ENCODE data around the gene SGO2.

The SGO2 gene

GRCh38 chr2:200515155-200515554, 10.9 kb upstream of the SGO2 start:
- no peaks in the 10 kb centered on the region for H3K36me3 ChIP-seq (replicated peaks; ENCODE audit: insufficient read depth, low read length)
- TF ChIP-seq EZH2 (optimal IDR thresholded peaks at IDR 0.05; ENCODE audit: low read depth, low read length) = no peak
- TF ChIP-seq, protein P1, sequence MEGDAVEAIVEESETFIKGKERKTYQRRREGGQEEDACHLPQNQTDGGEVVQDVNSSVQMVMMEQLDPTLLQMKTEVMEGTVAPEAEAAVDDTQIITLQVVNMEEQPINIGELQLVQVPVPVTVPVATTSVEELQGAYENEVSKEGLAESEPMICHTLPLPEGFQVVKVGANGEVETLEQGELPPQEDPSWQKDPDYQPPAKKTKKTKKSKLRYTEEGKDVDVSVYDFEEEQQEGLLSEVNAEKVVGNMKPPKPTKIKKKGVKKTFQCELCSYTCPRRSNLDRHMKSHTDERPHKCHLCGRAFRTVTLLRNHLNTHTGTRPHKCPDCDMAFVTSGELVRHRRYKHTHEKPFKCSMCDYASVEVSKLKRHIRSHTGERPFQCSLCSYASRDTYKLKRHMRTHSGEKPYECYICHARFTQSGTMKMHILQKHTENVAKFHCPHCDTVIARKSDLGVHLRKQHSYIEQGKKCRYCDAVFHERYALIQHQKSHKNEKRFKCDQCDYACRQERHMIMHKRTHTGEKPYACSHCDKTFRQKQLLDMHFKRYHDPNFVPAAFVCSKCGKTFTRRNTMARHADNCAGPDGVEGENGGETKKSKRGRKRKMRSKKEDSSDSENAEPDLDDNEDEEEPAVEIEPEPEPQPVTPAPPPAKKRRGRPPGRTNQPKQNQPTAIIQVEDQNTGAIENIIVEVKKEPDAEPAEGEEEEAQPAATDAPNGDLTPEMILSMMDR (IDR thresholded peaks at IDR 0.05; ENCODE audit: low read length) = no peak
- no peak for TF ChIP-seq EZH2phosphoT487 (IDR thresholded peaks at IDR 0.05; ENCODE audit: low read length)
- no peak overlapping the region for H3K9ac ChIP-seq (ENCODE audit: low read length)
- no peaks in the 10 kb centered on the region for H3F3A ChIP-seq (ENCODE audit: insufficient read depth, low read length)
- H2AFZ ChIP-seq (ENCODE audit: low read length) = no peak overlapping the region
- H3K79me2 ChIP-seq (ENCODE audit: low read length) = no peaks in the 10 kb centered on the region
- H3K4me2 ChIP-seq (ENCODE audit: low read depth, low read length) = no peak overlapping the region
- peaks cover 10% of the 10 kb centered on the region for H3K4me1 ChIP-seq (ENCODE audit: low read length)
- H3K27me3 ChIP-seq (replicated peaks; ENCODE audit: insufficient read depth, low read length) = no peaks in the 10 kb centered on the region
- H3K9me3 ChIP-seq (replicated peaks; ENCODE audit: insufficient read depth, low read length) = no peaks in the 10 kb centered on the region
- H3K9me2 ChIP-seq (replicated peaks; ENCODE audit: insufficient read depth, low read length) = no peaks in the 10 kb centered on the region
- H3K4me3 ChIP-seq (ENCODE audit: low read length) = no peak overlapping the region
- H3K27ac ChIP-seq (ENCODE audit: low read length) = no peak overlapping the region
- peak; percentile 7 for DNase-seq
- H4K20me1 ChIP-seq (ENCODE audit: insufficient read depth, low read length) = no peaks in the 10 kb centered on the region

GRCh38 chr2:200523158-200523557, 2.8 kb upstream of the SGO2 start:
- Histone ChIP-seq H2AFZ (ENCODE audit: low read length) (no peak overlapping the region), H3K79me2 (ENCODE audit: low read length) (peaks cover 20% of the 10 kb centered on the region)

GRCh38 chr2:200523604-200524003, 2.4 kb upstream of the SGO2 start:
- no peak overlapping the region for H3K27ac ChIP-seq (ENCODE audit: low read length)
- H3K4me2 ChIP-seq (ENCODE audit: low read depth, low read length) = no peak overlapping the region
- H3K36me3 ChIP-seq (replicated peaks; ENCODE audit: insufficient read depth, low read length) = no peaks in the 10 kb centered on the region
- H3K9me3 ChIP-seq (replicated peaks; ENCODE audit: insufficient read depth, low read length) = no peaks in the 10 kb centered on the region
- H2AFZ ChIP-seq (ENCODE audit: low read length) = no peak overlapping the region
- no peak for DNase-seq
- peaks cover 24% of the 10 kb centered on the region for H3K79me2 ChIP-seq (ENCODE audit: low read length)
- H3K9ac ChIP-seq (ENCODE audit: low read length) = no peak overlapping the region
- peaks cover 5% of the 10 kb centered on the region; the same call in 1 of the 2 replicates for H3K4me1 ChIP-seq (ENCODE audit: low read length)
- no peak overlapping the region for H3K4me3 ChIP-seq (ENCODE audit: low read length)
- peaks cover 6% of the 10 kb centered on the region; the same call in 1 of the 2 replicates for H3F3A ChIP-seq (ENCODE audit: insufficient read depth, low read length)
- no peaks in the 10 kb centered on the region; the same call in 1 of the 2 replicates for H3K27me3 ChIP-seq (replicated peaks; ENCODE audit: insufficient read depth, low read length)
- H3K9me2 ChIP-seq (replicated peaks; ENCODE audit: insufficient read depth, low read length) = no peaks in the 10 kb centered on the region
- H4K20me1 ChIP-seq (ENCODE audit: insufficient read depth, low read length) = no peaks in the 10 kb centered on the region
- TF ChIP-seq EZH2phosphoT487 (IDR thresholded peaks at IDR 0.05; ENCODE audit: low read length) (no peak), EZH2 (optimal IDR thresholded peaks at IDR 0.05; ENCODE audit: low read depth, low read length) (no peak)
- TF ChIP-seq, protein P1 (IDR thresholded peaks at IDR 0.05; ENCODE audit: low read length) = no peak

More at GRCh38 chr2:200523158-200523557, 2.8 kb upstream of the SGO2 start:
- Histone ChIP-seq H3K4me3 (ENCODE audit: low read length) (no peak overlapping the region), H3K27ac (ENCODE audit: low read length) (no peak overlapping the region), H3F3A (ENCODE audit: insufficient read depth, low read length) (peaks cover 6% of the 10 kb centered on the region; the same call in 1 of the 2 replicates), H3K4me1 (ENCODE audit: low read length) (peaks cover 5% of the 10 kb centered on the region; the same call in 1 of the 2 replicates), H3K27me3 (replicated peaks; ENCODE audit: insufficient read depth, low read length) (no peaks in the 10 kb centered on the region; the same call in 1 of the 2 replicates), H3K4me2 (ENCODE audit: low read depth, low read length) (no peak overlapping the region), H3K36me3 (replicated peaks; ENCODE audit: insufficient read depth, low read length) (no peaks in the 10 kb centered on the region), H3K9me3 (replicated peaks; ENCODE audit: insufficient read depth, low read length) (no peaks in the 10 kb centered on the region), H3K9ac (ENCODE audit: low read length) (no peak overlapping the region), H4K20me1 (ENCODE audit: insufficient read depth, low read length) (no peaks in the 10 kb centered on the region), H3K9me2 (replicated peaks; ENCODE audit: insufficient read depth, low read length) (no peaks in the 10 kb centered on the region)
- TF ChIP-seq EZH2phosphoT487 (IDR thresholded peaks at IDR 0.05; ENCODE audit: low read length) (no peak), EZH2 (optimal IDR thresholded peaks at IDR 0.05; ENCODE audit: low read depth, low read length) (no peak)
- TF ChIP-seq, protein P1 (IDR thresholded peaks at IDR 0.05; ENCODE audit: low read length) = no peak
- no peak for DNase-seq

Measured in MM.1S (cell line).